K562 (cell line): Measurements from ENCODE around the gene PSMD8. TPM values are rescaled to one million over a fixed set of nuclear protein-coding genes. Genes with fewer than 3 reads are reported as not detected.

Source experiments
- CBFB ChIP-seq: sonication (generic); formaldehyde crosslinking; IDR thresholded peaks from 2 replicates; pipeline ENCODE4 v1.4.0; 2020; ENCODE audit warnings: mild to moderate bottlenecking, missing genetic modification reagents
- CBX8 ChIP-seq: fragments of 200-600 bp; sonication (generic); IDR thresholded peaks from 2 replicates; pipeline ENCODE4 v1.6.1; 2012; ENCODE audit warnings: borderline replicate concordance, mixed run types, low read depth, mild to moderate bottlenecking, moderate library complexity, mixed read lengths, low read length, control low read depth, inconsistent platforms; ENCODE audit not compliant: poor library complexity, severe bottlenecking; ENCODE audit errors: extremely low read depth
- KDM2B ChIP-seq: fragments of 250-450 bp; sonication (Bioruptor Pico); IDR thresholded peaks from 2 replicates; pipeline ENCODE4 v1.8.0; 2021; ENCODE audit warnings: mild to moderate bottlenecking, moderate library complexity
- MIER1 ChIP-seq: fragments of 450-650 bp; IDR thresholded peaks from 2 replicates; pipeline ENCODE4 v1.6.1; 2016; ENCODE audit warnings: antibody characterized with exemption, mild to moderate bottlenecking, low read depth
- NR1H2 ChIP-seq: sonication (generic); formaldehyde crosslinking; IDR thresholded peaks from 2 replicates; pipeline ENCODE4 v1.4.0; 2020; ENCODE audit warnings: mild to moderate bottlenecking, missing genetic modification reagents
- PHB2 ChIP-seq: fragments of 450-650 bp; IDR thresholded peaks from 2 replicates; pipeline ENCODE4 v1.6.1; 2017; ENCODE audit warnings: low read depth
- RBM39 ChIP-seq: fragments of 200-400 bp; formaldehyde crosslinking; optimal IDR thresholded peaks from 2 replicates; pipeline ENCODE3; 2018; ENCODE audit warnings: low read depth, low read length
- RUNX1 ChIP-seq: sonication (generic); IDR thresholded peaks from 2 replicates; pipeline ENCODE4 v1.6.1; 2016; ENCODE audit warnings: antibody characterized with exemption, low read depth
- SIN3A ChIP-seq, 2 experiments: fragments of 150-350 bp in 1 of 2; IDR thresholded peaks; 2 replicates each; pipeline ENCODE4 v1.6.1; 2011 to 2016; ENCODE audit warnings: borderline replicate concordance in 2 of 2, low read depth in 2 of 2, low read length in 2 of 2, mild to moderate bottlenecking in 2 of 2, moderate library complexity in 2 of 2; ENCODE audit not compliant: control insufficient read depth in 1 of 2
- TAF15 ChIP-seq: fragments of 200-400 bp; formaldehyde crosslinking; IDR thresholded peaks from 2 replicates; pipeline ENCODE4 v1.6.1; 2017; ENCODE audit warnings: mild to moderate bottlenecking, low read depth, low read length, moderate library complexity
- UBTF ChIP-seq, 2 experiments: IDR thresholded peaks; 2 replicates each; pipeline ENCODE4 v1.6.1; 2012; ENCODE audit warnings: improper control_type of control experiment in 2 of 2, low read depth in 2 of 2, low read length in 2 of 2, borderline replicate concordance in 1 of 2
- USF1 ChIP-seq: sonication (generic); formaldehyde crosslinking; IDR thresholded peaks from 2 replicates; pipeline ENCODE4 v1.9.0; 2022; ENCODE audit warnings: mild to moderate bottlenecking, missing genetic modification reagents
- ZBTB8A ChIP-seq: fragments of 450-650 bp; IDR thresholded peaks from 2 replicates; pipeline ENCODE4 v1.6.1; 2018; ENCODE audit warnings: mild to moderate bottlenecking, moderate library complexity; ENCODE audit not compliant: partially characterized antibody
- ZKSCAN8 ChIP-seq: fragments of 200-800 bp; sonication (Bioruptor generic); IDR thresholded peaks from 2 replicates; pipeline ENCODE4 v1.6.1; 2016; ENCODE audit warnings: missing genetic modification characterization, missing compliant biosample characterization
- ZNF639 ChIP-seq, 2 experiments: fragments of 200-800 bp in 1 of 2; sonication (Bioruptor generic) in 1 of 2; sonication (generic) in 1 of 2; formaldehyde crosslinking in 1 of 2; IDR thresholded peaks in 1 of 2; conservative IDR thresholded peaks in 1 of 2; 2 replicates each; pipeline versions ENCODE4 v1.5.0 to v1.6.1; 2016 to 2020; ENCODE audit warnings: missing compliant biosample characterization in 1 of 2, missing genetic modification characterization in 1 of 2, missing genetic modification reagents in 1 of 2
- ZNF77 ChIP-seq: fragments of 250-450 bp; sonication (Bioruptor Pico); IDR thresholded peaks from 2 replicates; pipeline ENCODE4 v1.5.0; 2020
- polyA plus RNA-seq, 8 experiments: library from polyadenylated mRNA; depleted of rRNA in 4 of 8; stranded (reverse) in 5 of 8; unstranded in 3 of 8; fragments of >200 nt; fragmentation: Nextera tagmentation in 2 of 8; fragmentation: Illumina TruSeq in 1 of 8; extraction: Ambion mirVana in 2 of 8; extraction: Trizol in 1 of 8; gene quantifications; 2 replicates each; pipeline versions ENCODE4 v1.2.1 to v1.2.3, GENCODE V29; 2011 to 2014; ENCODE audit warnings: inconsistent platforms in 1 of 8, missing spikeins in 1 of 8
- total RNA-seq, 7 experiments: library from RNA; depleted of rRNA in 6 of 7; stranded (reverse); fragments of >200 nt in 6 of 7; fragmentation: Illumina TruSeq in 2 of 7; extraction: Trizol in 2 of 7; gene quantifications; 2 replicates each; pipeline versions ENCODE4 v1.2.1 to v1.2.3, GENCODE V29; 2011 to 2021; ENCODE audit warnings: low replicate concordance in 1 of 7
- TF ChIP-seq, protein P1 (sequence below): sonication (generic); formaldehyde crosslinking; IDR thresholded peaks from 2 replicates; pipeline ENCODE4 v1.8.0; 2022; ENCODE audit warnings: missing genetic modification reagents, mild to moderate bottlenecking, moderate library complexity, borderline replicate concordance

The PSMD8 gene
- total and polyA plus RNA-seq, 9 of the 15 experiments (the other 6 are each of a cell fraction or from before 2014, with no cell fraction given), result 130 to 583 (median 315) TPM

- no peak for TF ChIP-seq KDM2B (CRISPR knock-in tag)
- TF ChIP-seq TAF15, result no peak
- TF ChIP-seq ZNF639 (CRISPR knock-in tag; conservative IDR thresholded peaks at IDR 0.05 in 1 of 2, IDR thresholded peaks at IDR 0.05 in 1 of 2), result peak in 1 of 2 experiments; percentile 56; a peak in 1 of 4 replicates
- TF ChIP-seq PHB2, result peak; percentile 50; the same call in 1 of the 2 replicates
- peak; percentile 1 to 22; a peak in 1 of 4 replicates for TF ChIP-seq SIN3A (IDR thresholded peaks at IDR 0.05; ENCODE audit: borderline replicate concordance in 2 of 2, control insufficient read depth in 1 of 2, low read depth in 2 of 2, low read length in 2 of 2)
- no peak for TF ChIP-seq ZKSCAN8 (CRISPR knock-in tag)
- no peak for TF ChIP-seq RUNX1
- no peak for TF ChIP-seq USF1 (CRISPR knock-in tag)
- no peak for TF ChIP-seq ZNF77 (CRISPR knock-in tag)
- TF ChIP-seq UBTF (IDR thresholded peaks at IDR 0.05; ENCODE audit: borderline replicate concordance in 1 of 2, low read depth in 2 of 2, low read length in 2 of 2), result no peak
- TF ChIP-seq CBX8, result no peak
- TF ChIP-seq NR1H2, result no peak
- TF ChIP-seq RBM39, result no peak
- TF ChIP-seq CBFB, result no peak
- TF ChIP-seq MIER1, result no peak
- no peak for TF ChIP-seq ZBTB8A
- TF ChIP-seq, protein P1, sequence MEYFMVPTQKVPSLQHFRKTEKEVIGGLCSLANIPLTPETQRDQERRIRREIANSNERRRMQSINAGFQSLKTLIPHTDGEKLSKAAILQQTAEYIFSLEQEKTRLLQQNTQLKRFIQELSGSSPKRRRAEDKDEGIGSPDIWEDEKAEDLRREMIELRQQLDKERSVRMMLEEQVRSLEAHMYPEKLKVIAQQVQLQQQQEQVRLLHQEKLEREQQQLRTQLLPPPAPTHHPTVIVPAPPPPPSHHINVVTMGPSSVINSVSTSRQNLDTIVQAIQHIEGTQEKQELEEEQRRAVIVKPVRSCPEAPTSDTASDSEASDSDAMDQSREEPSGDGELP (CRISPR knock-in tag), result no peak; the same call in 1 of the 2 replicates
These were observed 38.3 kb upstream of the PSMD8 start (continued) for GRCh38 chr19:38335949-38336637.
